Measurements from ENCODE around the gene OR4D1.

GRCh38 chr17:58181796-58182195 lies 33.6 kb downstream of the OR4D1 start:
- TF ChIP-seq CTCF (conservative IDR thresholded peaks at IDR 0.05; ENCODE audit: low read depth, low read length) (no peak), EZH2 (IDR thresholded peaks at IDR 0.05; ENCODE audit: borderline replicate concordance, low read depth, low read length, poor library complexity, severe bottlenecking) (no peak)
